ENCODE measurements around the gene ANKFY1. TPM values are rescaled to one million over a fixed set of nuclear protein-coding genes. Genes with fewer than 3 reads are reported as not detected.

Gene ANKFY1
- total and polyA plus RNA-seq, 4 donors = 51.5 to 72.2 (median 64.4) TPM

- no peak overlapping the region for H3K27ac ChIP-seq (ENCODE audit: low read depth, low read length)
These were observed 87.6 kb downstream of the ANKFY1 start for GRCh38 chr17:4175921-4176807.

GRCh38 chr17:4174556-4174955, 89.2 kb downstream of the ANKFY1 start:
- Histone ChIP-seq H3K27ac (ENCODE audit: low read depth, low read length) (no peak overlapping the region), H3K4me1 (ENCODE audit: control insufficient read depth, insufficient read depth, low read length) (no peaks in the 10 kb centered on the region), H3K27me3 (ENCODE audit: control insufficient read depth, insufficient read depth, low read length) (no peaks in the 10 kb centered on the region), H3K4me3 (ENCODE audit: low read depth, low read length) (no peak overlapping the region), H3K9me3 (ENCODE audit: control insufficient read depth, insufficient read depth, low read length) (no peaks in the 10 kb centered on the region), H3K36me3 (ENCODE audit: control insufficient read depth, insufficient read depth, low read length) (peaks cover 88% of the 10 kb centered on the region)
- 100% methylated on average over 2 of the region's 3 CpGs for WGBS (ENCODE audit: insufficient coverage)
- DNase-seq (ENCODE audit: low read depth in 4 of 6, low spot score in 6 of 6) = no peak

More at GRCh38 chr17:4175921-4176807, 87.6 kb downstream of the ANKFY1 start:
- H3K9me3 ChIP-seq (ENCODE audit: control insufficient read depth, insufficient read depth, low read length) = no peaks in the 10 kb centered on the region
- no peaks in the 10 kb centered on the region for H3K27me3 ChIP-seq (ENCODE audit: control insufficient read depth, insufficient read depth, low read length)
- DNase-seq (ENCODE audit: low read depth in 4 of 6, low spot score in 6 of 6) = no peak
- peaks cover 88% of the 10 kb centered on the region for H3K36me3 ChIP-seq (ENCODE audit: control insufficient read depth, insufficient read depth, low read length)
- H3K4me3 ChIP-seq (ENCODE audit: low read depth, low read length) = no peak overlapping the region
- no peaks in the 10 kb centered on the region for H3K4me1 ChIP-seq (ENCODE audit: control insufficient read depth, insufficient read depth, low read length)
- WGBS (ENCODE audit: insufficient coverage) = 86% methylated on average over 22 of the region's 25 CpGs

- WGBS (ENCODE audit: insufficient coverage) = 85% methylated on average over 6 of the region's 7 CpGs
- H3K4me1 ChIP-seq (ENCODE audit: control insufficient read depth, insufficient read depth, low read length) = no peaks in the 10 kb centered on the region
- DNase-seq (ENCODE audit: low read depth in 4 of 6, low spot score in 6 of 6) = peak in 1 of 6 donors; percentile 54
- H3K9me3 ChIP-seq (ENCODE audit: control insufficient read depth, insufficient read depth, low read length) = no peaks in the 10 kb centered on the region
- no peaks in the 10 kb centered on the region for H3K27me3 ChIP-seq (ENCODE audit: control insufficient read depth, insufficient read depth, low read length)
- peaks cover 88% of the 10 kb centered on the region for H3K36me3 ChIP-seq (ENCODE audit: control insufficient read depth, insufficient read depth, low read length)
- no peak overlapping the region for H3K27ac ChIP-seq (ENCODE audit: low read depth, low read length)
- H3K4me3 ChIP-seq (ENCODE audit: low read depth, low read length) = no peak overlapping the region
These were observed 90.0 kb downstream of the ANKFY1 start for GRCh38 chr17:4173781-4174180.

- Histone ChIP-seq H3K27me3 (ENCODE audit: control insufficient read depth, insufficient read depth, low read length) (no peaks in the 10 kb centered on the region), H3K27ac (ENCODE audit: low read depth, low read length) (no peak overlapping the region), H3K36me3 (ENCODE audit: control insufficient read depth, insufficient read depth, low read length) (peaks cover 88% of the 10 kb centered on the region), H3K9me3 (ENCODE audit: control insufficient read depth, insufficient read depth, low read length) (no peaks in the 10 kb centered on the region), H3K4me1 (ENCODE audit: control insufficient read depth, insufficient read depth, low read length) (peaks cover 5% of the 10 kb centered on the region), H3K4me3 (ENCODE audit: low read depth, low read length) (no peak overlapping the region)
- DNase-seq (ENCODE audit: low read depth in 4 of 6, low spot score in 6 of 6) = no peak
- 90% methylated on average over 9 of the region's 12 CpGs for WGBS (ENCODE audit: insufficient coverage)
These were observed 91.4 kb downstream of the ANKFY1 start for GRCh38 chr17:4172356-4172755.

DNA sequence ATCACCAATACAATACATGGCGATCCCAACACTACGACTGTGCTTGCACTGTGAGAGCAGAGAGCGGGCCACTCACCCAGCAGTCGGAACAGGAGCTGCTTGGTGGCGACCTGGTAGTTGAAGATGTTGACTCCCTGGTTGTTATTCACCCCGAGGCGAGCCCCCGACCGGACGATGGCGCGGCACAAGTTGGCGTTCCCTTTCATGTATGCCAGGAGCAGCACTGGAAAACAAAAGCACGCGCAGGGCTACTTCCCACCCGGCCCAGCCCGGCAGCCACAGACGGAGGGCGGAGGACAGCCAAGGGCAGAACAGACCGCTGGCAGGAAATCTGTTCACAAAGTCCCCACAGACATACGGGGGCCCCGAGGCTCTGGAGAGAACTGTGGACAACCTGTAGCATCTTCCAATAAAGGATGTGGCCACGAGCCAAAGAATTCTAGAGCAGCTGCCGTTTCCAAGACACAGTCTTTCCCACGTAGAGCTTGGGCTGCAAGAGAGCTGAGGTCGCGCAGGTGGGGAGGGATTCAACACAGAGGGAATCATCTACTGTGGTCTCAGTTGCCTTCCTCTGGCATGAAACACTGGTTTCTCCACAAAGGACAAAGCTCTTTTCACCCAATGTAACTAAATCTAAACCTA, 93.0 kb downstream of the ANKFY1 start:
- Histone ChIP-seq H3K27ac (ENCODE audit: low read depth, low read length) (no peak overlapping the region), H3K4me1 (ENCODE audit: control insufficient read depth, insufficient read depth, low read length) (peaks cover 5% of the 10 kb centered on the region), H3K27me3 (ENCODE audit: control insufficient read depth, insufficient read depth, low read length) (no peaks in the 10 kb centered on the region), H3K4me3 (ENCODE audit: low read depth, low read length) (no peak overlapping the region), H3K9me3 (ENCODE audit: control insufficient read depth, insufficient read depth, low read length) (no peaks in the 10 kb centered on the region), H3K36me3 (ENCODE audit: control insufficient read depth, insufficient read depth, low read length) (peaks cover 84% of the 10 kb centered on the region)
- WGBS (ENCODE audit: insufficient coverage) = 75% methylated on average over 23 of the region's 27 CpGs
- DNase-seq (ENCODE audit: low read depth in 4 of 6, low spot score in 6 of 6) = no peak

GRCh38 chr17:4167786-4168185, 96.0 kb downstream of the ANKFY1 start:
- Histone ChIP-seq H3K9me3 (ENCODE audit: control insufficient read depth, insufficient read depth, low read length) (no peaks in the 10 kb centered on the region), H3K36me3 (ENCODE audit: control insufficient read depth, insufficient read depth, low read length) (peaks cover 89% of the 10 kb centered on the region), H3K4me1 (ENCODE audit: control insufficient read depth, insufficient read depth, low read length) (peaks cover 5% of the 10 kb centered on the region), H3K4me3 (ENCODE audit: low read depth, low read length) (no peak overlapping the region), H3K27ac (ENCODE audit: low read depth, low read length) (no peak overlapping the region), H3K27me3 (ENCODE audit: control insufficient read depth, insufficient read depth, low read length) (no peaks in the 10 kb centered on the region)
- WGBS (ENCODE audit: insufficient coverage) = 90% methylated on average over 4 of the region's 12 CpGs
- DNase-seq (ENCODE audit: low read depth in 4 of 6, low spot score in 6 of 6) = peak in 1 of 6 donors; percentile 33

DNA sequence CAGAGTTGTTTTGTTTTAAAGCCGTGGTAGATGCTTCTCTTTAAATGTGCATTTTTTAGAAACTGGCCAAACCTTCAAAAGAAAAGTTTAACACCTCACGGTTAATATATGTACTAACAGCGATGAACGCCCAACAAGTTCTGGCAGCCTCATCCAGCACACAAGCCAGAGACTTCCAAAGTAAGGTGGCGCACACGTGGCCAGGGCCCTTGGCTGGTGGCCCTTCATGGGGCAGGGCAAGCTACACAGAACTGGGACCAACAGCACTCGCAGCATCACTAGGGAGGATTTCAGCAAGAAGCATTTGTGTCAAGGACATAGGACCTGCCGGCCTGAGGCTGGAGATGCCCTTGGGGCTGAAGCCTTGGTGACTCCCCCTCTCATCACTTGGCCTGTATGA, 97.4 kb downstream of the ANKFY1 start:
- Histone ChIP-seq H3K36me3 (ENCODE audit: control insufficient read depth, insufficient read depth, low read length) (peaks cover 87% of the 10 kb centered on the region), H3K27me3 (ENCODE audit: control insufficient read depth, insufficient read depth, low read length) (no peaks in the 10 kb centered on the region), H3K4me1 (ENCODE audit: control insufficient read depth, insufficient read depth, low read length) (peaks cover 19% of the 10 kb centered on the region), H3K4me3 (ENCODE audit: low read depth, low read length) (no peak overlapping the region), H3K9me3 (ENCODE audit: control insufficient read depth, insufficient read depth, low read length) (no peaks in the 10 kb centered on the region), H3K27ac (ENCODE audit: low read depth, low read length) (no peak overlapping the region)
- WGBS (ENCODE audit: insufficient coverage) = 95% methylated on average over 6 of the region's 8 CpGs
- no peak for DNase-seq (ENCODE audit: low read depth in 4 of 6, low spot score in 6 of 6)

DNA sequence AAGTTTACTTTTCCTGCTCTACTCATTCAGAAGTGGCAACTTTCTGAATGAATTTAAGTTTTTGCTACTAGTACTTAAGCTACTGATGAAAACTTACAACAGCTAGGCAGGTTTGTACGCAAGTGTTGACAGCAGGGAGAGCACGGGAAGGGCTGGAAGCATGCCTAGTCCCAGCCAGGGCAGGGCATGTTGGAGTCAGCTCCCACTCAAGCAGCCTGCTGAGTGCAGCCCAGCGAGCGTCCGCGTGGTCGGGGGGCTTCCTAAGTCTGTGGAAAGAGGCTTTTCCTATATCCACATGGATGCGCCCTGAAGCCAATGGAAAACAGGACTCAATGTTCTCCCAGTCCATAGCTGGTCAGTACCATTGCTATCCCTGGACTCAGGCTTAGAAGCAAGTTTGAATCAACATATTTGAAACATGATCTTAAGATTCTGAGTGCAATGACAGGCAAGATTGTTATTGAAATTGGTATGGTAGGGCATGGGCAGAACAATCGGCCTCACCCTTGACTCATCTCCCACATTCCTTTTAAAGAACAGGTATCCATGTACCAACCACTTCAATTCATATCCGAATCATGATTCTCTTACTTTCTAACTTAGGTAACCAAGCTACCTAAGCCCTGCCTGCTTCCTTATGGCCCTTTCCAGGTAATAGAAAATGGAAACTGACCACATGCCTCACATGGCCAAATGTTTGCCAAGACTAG, 98.3 kb downstream of the ANKFY1 start:
- Histone ChIP-seq H3K4me1 (ENCODE audit: control insufficient read depth, insufficient read depth, low read length) (peaks cover 19% of the 10 kb centered on the region), H3K4me3 (ENCODE audit: low read depth, low read length) (no peak overlapping the region), H3K9me3 (ENCODE audit: control insufficient read depth, insufficient read depth, low read length) (no peaks in the 10 kb centered on the region), H3K27me3 (ENCODE audit: control insufficient read depth, insufficient read depth, low read length) (no peaks in the 10 kb centered on the region), H3K27ac (ENCODE audit: low read depth, low read length) (no peak overlapping the region), H3K36me3 (ENCODE audit: control insufficient read depth, insufficient read depth, low read length) (peaks cover 86% of the 10 kb centered on the region)
- WGBS (ENCODE audit: insufficient coverage) = 80% methylated on average over 9 of the region's 10 CpGs
- DNase-seq (ENCODE audit: low read depth in 4 of 6, low spot score in 6 of 6) = no peak

GRCh38 chr17:4163951-4164350, 99.8 kb downstream of the ANKFY1 start:
- Histone ChIP-seq H3K27me3 (ENCODE audit: control insufficient read depth, insufficient read depth, low read length) (no peaks in the 10 kb centered on the region), H3K9me3 (ENCODE audit: control insufficient read depth, insufficient read depth, low read length) (no peaks in the 10 kb centered on the region), H3K27ac (ENCODE audit: low read depth, low read length) (no peak overlapping the region), H3K4me3 (ENCODE audit: low read depth, low read length) (no peak overlapping the region), H3K36me3 (ENCODE audit: control insufficient read depth, insufficient read depth, low read length) (peaks cover 86% of the 10 kb centered on the region), H3K4me1 (ENCODE audit: control insufficient read depth, insufficient read depth, low read length) (peaks cover 19% of the 10 kb centered on the region)
- DNase-seq (ENCODE audit: low read depth in 4 of 6, low spot score in 6 of 6) = no peak
- WGBS (ENCODE audit: insufficient coverage) = 89% methylated on average over 4 of the region's 6 CpGs
